Smooth muscle cell of the brain vasculature (primary cell): Measurements from ENCODE around the gene UBE2K.
"Not testable (repeated sequence)": the region's sequence is repeated elsewhere in the genome, so short reads cannot be mapped to it uniquely, and the experiment has no call there.

Experiments
- DNase-seq: peaks from one replicate; pipeline ENCODE4 v3.0.0-alpha.2; 2012; ENCODE audit warnings: low read depth, low spot score

The UBE2K gene

DNA sequence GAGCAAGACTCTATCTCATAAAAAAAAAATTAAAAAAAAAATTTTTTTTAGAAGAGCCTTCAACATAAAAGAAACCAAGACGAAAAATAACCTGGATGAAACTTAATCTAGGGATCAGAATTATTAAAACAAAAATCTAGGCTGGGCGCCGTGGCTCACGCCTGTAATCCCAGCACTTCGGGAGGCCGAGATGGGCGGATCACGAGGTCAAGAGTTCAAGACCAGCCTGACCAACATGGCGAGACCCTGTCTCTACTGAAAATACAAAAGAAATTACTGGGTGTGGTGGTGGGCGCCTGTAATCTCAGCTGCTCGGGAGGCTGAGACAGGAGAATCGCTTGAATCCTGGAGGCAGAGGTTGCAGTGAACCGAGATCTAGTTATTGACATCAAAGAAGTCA lies 95.0 kb downstream of the UBE2K start:
- not testable (repeated sequence) for DNase-seq

DNA sequence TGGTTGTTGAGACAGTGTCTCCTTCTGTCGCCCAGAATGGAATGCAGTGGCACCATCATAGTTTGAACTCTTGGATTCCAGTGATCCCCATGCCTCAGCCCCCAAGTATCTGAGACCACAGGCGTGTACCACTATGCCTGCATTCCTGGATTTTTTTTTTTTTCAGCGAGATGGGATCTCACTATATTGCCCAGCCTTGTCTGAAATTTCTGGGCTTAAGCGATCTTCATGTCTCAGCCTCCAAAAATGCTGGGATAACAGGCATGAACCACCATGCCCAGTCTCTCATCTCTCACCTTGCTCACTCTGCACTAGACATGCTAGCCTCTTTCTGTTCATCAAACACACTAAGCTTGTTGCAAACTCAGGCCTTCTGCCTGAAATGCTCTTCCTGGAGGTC lies 104.1 kb downstream of the UBE2K start:
- no peak for DNase-seq

DNA sequence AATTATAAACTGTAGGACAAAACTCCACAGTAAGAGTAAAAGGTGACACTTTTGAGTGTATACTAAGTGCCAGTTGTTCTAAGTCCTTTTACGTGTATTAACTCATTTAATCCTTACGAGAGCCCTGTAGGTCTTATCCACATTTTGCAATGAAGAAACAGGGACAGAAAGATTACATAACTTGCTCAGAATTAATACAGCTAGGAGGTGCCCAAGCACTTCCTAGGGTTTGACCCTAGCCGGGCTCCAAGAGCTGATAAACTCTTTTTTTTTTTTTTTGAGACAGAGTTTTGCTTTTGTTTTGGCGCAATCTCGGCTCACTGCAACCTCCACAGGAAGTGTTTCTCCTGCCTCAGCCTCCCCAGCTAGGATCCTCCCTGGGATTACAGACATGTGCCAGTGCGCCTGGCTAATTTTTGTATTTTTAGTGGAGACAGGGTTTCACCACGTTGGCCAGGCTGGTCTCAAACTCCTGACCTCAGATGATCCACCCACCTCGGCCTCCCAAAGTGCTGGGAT lies 110.4 kb downstream of the UBE2K start:
- DNase-seq = no peak

DNA sequence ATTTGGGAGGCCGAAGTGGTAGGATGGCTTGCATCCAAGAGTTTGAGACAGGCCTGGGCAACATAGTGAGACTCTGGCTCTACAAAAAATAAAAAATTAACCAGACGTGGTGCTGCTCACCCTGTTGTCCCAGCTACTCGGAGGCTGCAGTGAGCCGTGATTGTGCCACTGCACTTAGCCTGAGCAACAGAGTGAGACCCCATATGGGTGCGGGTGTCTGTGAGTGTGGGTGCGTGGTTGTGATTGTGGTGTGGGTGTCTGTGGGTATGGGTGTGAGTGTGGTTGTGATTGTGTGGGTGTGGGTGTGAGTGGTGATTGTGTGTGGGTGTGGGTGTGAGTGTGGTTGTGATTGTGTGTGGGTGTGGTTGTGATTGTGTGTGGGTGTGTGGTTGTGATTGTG lies 114.6 kb downstream of the UBE2K start:
- DNase-seq = no peak

DNA sequence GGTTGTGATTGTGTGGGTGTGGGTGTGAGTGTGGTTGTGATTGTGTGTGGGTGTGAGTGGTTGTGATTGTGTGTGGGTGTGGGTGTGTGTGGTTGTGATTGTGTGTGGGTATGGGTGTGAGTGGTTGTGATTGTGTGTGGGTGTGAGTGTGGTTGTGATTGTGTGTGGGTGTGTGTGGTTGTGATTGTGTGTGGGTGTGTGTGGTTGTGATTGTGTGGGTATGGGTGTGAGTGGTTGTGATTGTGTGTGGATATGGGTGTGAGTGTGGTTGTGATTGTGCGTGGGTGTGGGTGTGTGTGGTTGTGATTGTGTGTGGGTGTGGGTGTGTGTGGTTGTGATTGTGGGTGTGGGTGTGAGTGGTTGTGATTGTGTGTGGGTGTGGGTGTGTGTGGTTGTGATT lies 115.1 kb downstream of the UBE2K start:
- not testable (repeated sequence) for DNase-seq

DNA sequence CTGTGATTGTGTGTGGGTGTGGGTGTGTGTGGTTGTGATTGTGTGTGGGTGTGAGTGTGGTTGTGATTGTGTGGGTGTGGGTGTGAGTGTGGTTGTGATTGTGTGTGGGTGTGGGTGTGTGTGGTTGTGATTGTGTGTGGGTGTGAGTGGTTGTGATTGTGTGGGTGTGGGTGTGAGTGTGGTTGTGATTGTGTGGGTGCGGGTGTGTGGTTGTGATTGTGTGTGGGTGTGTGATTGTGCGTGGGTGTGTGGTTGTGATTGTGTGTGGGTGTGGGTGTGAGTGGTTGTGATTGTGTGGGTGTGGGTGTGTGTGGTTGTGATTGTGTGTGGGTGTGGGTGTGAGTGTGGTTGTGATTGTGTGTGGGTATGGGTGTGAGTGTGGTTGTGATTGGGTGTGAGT lies 115.8 kb downstream of the UBE2K start:
- not testable (repeated sequence) for DNase-seq

DNA sequence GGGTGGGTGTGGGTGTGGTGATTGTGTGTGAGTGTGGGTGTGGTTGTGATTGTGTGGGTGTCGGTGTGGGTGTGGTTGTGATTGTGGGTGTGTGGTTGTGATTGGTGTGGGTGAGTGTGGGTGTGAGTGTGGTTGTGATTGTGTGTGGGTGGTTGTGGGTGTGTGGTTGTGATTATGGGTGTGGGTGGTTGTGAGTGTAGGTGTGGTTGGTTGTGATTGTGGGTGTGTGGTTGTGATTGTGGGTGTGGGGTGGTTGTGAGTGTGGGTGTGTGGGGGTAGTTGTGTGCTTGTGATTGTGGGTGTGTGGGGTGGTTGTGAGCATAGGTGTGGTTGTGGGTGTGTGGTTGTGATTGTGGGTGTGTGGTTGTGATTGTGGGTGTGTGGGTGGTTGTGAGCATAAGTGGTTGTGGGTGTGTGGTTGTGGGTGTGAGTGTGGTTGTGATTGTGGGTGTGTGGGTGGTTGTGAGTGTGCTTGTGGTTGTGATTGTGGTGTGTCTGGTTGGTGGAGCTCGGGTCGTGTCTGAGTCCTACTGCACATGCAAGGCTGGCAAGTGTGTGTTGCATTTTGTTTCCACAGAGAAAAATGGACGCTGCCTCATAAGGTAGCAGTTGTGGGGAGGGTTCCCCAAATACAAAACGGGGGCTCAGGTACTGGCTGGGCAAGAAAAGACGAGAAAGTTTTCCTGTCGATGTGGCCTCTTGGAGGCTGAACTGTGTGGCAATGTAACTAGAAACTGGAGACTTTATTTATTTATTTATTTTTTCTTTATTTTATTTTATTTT lies 116.7 kb downstream of the UBE2K start:
- no peak for DNase-seq

DNA sequence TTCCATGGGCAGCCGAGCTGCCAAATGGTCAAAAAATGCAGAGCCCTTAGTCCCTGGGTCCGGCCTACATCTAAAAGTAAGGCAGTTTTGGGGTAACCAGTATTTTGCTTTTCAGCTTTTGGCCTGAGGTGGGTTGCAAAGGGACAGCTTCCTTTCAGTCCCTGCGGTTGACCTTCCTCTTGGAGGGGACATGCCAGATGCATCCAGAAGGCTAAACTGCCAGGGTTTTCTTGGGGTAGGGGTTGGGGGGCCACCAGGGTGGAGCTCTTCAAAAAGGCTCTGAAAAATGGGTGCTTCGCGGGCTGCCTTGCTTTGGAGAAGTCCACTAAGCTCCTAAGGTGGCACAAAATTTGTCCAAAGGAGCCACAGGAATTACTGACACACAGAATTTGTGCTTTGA lies 120.7 kb downstream of the UBE2K start:
- DNase-seq = no peak

DNA sequence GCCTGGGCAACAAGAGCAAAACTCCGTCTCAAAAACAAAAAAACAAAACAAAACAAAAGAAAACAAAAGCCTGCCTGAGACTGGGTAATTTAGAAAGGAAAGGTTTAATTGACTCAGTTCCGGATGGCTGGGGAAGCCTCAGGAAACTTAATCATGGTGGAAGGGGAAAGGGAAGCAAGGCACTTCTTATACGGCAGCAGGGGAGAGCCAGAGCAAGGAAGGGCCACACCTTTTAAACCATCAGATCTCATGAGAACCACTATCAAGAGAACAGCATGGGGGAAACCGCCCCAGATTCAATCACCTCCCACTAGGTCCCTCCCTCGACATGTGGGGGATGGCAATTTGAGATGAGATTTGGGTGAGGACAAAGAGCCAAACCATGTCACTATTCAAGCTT lies 122.2 kb downstream of the UBE2K start:
- no peak for DNase-seq

DNA sequence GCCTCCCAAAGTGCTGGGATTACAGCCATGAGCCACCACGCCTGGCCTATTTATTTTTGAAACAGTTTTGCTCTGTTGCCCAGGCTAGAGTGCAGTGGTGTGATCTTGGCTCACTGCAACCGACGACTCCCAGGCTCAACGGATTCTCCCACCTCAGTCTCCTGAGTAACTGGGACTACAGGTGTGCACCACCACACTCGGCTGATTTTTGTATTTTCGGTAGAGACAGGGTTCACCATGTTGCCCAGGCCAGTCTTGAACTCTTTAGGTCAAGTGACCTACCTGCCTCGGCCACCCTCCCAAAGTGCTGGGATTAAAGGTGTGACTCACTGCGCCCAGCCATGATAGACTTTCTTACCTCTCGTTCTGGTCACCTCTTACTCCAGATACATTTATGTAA lies 124.0 kb downstream of the UBE2K start:
- no peak for DNase-seq

DNA sequence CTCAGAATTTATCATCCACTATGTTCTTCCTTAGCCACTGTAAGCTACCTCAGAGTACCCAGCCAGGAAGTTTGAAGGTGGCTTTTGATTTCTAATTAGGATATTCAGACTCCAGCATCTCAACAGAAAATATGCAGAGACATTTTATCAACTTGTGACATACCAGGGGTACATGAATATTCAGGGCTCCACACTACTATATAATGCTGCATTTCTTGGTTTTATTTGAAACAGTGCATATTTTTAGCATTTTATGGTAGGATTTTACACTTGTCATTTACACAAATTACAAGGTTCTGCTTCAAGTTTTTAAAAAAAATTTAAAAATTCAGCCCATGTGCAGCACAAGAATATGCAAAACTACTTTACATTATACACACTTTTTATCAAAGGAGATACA lies 124.7 kb downstream of the UBE2K start:
- no peak for DNase-seq

DNA sequence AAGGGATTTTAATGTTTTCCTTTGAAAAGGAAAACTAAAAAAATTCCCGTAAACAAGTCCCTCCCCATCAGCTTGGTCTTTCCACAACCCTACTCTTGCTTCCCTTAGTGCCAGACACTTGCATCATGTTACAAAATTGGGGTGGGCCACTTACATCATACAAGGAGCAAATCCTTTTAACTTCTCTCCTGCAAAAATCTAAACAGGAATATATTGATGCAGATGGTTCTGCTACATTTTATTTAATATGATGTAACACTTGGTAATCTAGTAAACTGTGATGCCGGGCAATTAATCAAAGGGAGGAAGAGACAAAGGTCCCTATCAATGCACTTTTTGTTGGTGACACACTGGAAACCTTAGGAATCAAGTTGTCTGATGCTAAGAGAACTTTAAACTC lies 125.3 kb downstream of the UBE2K start:
- no peak for DNase-seq

DNA sequence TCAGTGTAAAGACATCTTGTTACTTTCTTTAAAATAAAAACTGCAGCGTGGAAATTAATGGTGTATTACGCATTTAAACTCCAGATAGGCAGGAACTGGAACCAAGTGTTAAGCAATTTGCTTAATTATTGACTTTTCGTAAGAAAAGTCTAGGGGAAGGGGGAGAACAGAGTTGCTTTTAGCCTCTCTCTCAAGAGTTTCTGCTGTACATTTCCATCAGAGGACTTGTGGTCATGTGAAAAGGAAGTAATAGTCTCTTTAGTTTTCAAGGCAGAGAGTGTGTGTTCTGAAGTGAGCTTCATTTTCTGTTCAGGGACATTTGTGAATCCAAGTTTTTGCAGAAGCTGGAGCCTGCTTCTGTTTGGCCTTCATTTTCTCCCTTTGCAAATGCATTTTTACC lies 127.2 kb downstream of the UBE2K start:
- no peak for DNase-seq

DNA sequence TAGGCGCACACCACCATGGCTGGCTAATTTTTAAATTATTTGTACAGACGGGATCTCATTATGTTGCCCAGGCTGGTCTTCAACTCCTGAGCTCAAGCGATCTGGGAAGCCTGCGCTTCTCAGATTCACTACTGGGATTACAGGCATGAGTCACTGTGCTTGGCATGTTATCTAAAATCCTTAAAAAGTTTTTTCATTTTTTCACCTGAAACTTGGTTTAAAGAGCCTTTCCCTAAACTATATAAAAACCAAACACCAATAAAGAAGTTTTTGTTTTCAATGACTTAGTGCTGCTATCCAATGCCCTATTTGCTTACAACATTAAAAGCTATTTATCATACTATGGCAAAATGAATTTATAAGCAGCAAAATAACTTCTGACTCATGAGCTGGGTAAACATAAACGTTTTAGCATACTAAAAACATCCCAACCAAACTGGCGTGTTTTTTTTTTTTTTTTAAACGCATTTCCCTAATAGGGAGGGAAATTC lies 127.8 kb downstream of the UBE2K start:
- DNase-seq = no peak
